SK-N-MC (cell line): Measurements from ENCODE around the gene ATG13.
"Not testable (repeated sequence)": the region's sequence is repeated elsewhere in the genome, so short reads cannot be mapped to it uniquely, and the experiment has no call there.

Experiments used
- DNase-seq: peaks from one replicate; pipeline ENCODE4 v3.0.0-alpha.2; 2011; ENCODE audit warnings: low read depth, low spot score
- H3K27ac ChIP-seq: fragments of 200-600 bp; sonication (generic); 2 replicates; pipeline ENCODE4 v1.5.1; 2016; ENCODE audit warnings: mixed run types
- H3K36me3 ChIP-seq: fragments of 200-600 bp; sonication (generic); 2 replicates; pipeline ENCODE4 v1.6.1; 2017; ENCODE audit warnings: antibody characterized with exemption, low read length, mixed read lengths; ENCODE audit not compliant: insufficient read depth
- H3K4me3 ChIP-seq: fragments of 200-600 bp; sonication (generic); 2 replicates; pipeline ENCODE4 v1.5.1; 2016
- H3K9ac ChIP-seq: fragments of 200-600 bp; sonication (generic); 2 replicates; pipeline ENCODE4 v1.8.0; 2017; ENCODE audit warnings: mixed run types, mixed read lengths; ENCODE audit not compliant: insufficient read length
- H3K9me3 ChIP-seq: fragments of 200-600 bp; sonication (generic); 2 replicates; pipeline ENCODE4 v1.6.1; 2017; ENCODE audit warnings: low read depth, mild to moderate bottlenecking, antibody characterized with exemption, low read length, moderate library complexity, mixed read lengths
- EZH2 ChIP-seq: fragments of 200-600 bp; sonication (generic); IDR thresholded peaks from one replicate; pipeline ENCODE4 v1.6.1; 2017; ENCODE audit warnings: antibody characterized with exemption
- FOXP2 ChIP-seq: optimal IDR thresholded peaks from 2 replicates; pipeline ENCODE3; 2011; ENCODE audit warnings: mild to moderate bottlenecking, moderate library complexity; ENCODE audit not compliant: insufficient read depth; ENCODE audit errors: extremely low read length, control extremely low read depth
- POLR2AphosphoS5 ChIP-seq: IDR thresholded peaks from 2 replicates; pipeline ENCODE4 v1.6.1; 2012; ENCODE audit warnings: mild to moderate bottlenecking, low read depth, low read length, borderline replicate concordance

Gene ATG13

GRCh38 chr11:46697303-46697702 lies 80.0 kb downstream of the ATG13 start:
- Histone ChIP-seq H3K9ac (no peak overlapping the region), H3K27ac (no peak overlapping the region)

GRCh38 chr11:46697723-46698122 lies 80.4 kb downstream of the ATG13 start:
- H3K27ac ChIP-seq: no peak overlapping the region
- peaks cover 5% of the 10 kb centered on the region; the same call in 1 of the 2 replicates for H3K36me3 ChIP-seq
- DNase-seq: no peak
- H3K4me3 ChIP-seq: no peak overlapping the region
- TF ChIP-seq POLR2AphosphoS5: no peak
- TF ChIP-seq FOXP2: no peak
- no peak for TF ChIP-seq EZH2
- H3K9me3 ChIP-seq: no peaks in the 10 kb centered on the region
- no peak overlapping the region for H3K9ac ChIP-seq

More at GRCh38 chr11:46697303-46697702, 80.0 kb downstream of the ATG13 start:
- TF ChIP-seq POLR2AphosphoS5: no peak
- TF ChIP-seq FOXP2: no peak
- no peak for TF ChIP-seq EZH2
- Histone ChIP-seq H3K9me3 (no peaks in the 10 kb centered on the region), H3K4me3 (no peak overlapping the region), H3K36me3 (peaks cover under 1% of the 10 kb centered on the region; the same call in 1 of the 2 replicates)
- DNase-seq: no peak

DNA sequence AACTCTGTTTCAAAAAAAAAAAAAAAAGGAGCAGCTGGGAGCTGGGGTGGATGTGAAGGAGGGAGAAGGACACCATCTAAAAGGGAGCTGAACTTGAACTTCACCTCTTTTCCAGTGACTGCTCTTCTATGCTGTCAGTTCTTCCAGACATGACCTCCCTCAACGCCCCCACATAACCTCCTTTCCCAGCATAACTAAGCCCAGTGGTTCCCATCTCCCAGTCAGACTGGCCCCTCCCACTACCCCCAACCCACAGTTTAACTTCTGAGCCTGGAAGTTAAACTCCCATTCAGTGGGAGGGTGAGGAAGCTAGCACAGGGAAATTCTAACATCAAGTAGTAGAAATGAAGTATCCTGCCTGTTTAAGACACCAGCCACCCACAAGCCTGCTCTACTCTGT lies 81.2 kb downstream of the ATG13 start:
- Histone ChIP-seq H3K9me3 (no peaks in the 10 kb centered on the region), H3K9ac (peak overlapping the region; percentile 45), H3K36me3 (peaks cover 14% of the 10 kb centered on the region; the same call in 1 of the 2 replicates), H3K4me3 (no peak overlapping the region), H3K27ac (no peak overlapping the region)
- no peak for TF ChIP-seq FOXP2
- TF ChIP-seq EZH2: no peak
- TF ChIP-seq POLR2AphosphoS5: no peak
- DNase-seq: no peak

DNA sequence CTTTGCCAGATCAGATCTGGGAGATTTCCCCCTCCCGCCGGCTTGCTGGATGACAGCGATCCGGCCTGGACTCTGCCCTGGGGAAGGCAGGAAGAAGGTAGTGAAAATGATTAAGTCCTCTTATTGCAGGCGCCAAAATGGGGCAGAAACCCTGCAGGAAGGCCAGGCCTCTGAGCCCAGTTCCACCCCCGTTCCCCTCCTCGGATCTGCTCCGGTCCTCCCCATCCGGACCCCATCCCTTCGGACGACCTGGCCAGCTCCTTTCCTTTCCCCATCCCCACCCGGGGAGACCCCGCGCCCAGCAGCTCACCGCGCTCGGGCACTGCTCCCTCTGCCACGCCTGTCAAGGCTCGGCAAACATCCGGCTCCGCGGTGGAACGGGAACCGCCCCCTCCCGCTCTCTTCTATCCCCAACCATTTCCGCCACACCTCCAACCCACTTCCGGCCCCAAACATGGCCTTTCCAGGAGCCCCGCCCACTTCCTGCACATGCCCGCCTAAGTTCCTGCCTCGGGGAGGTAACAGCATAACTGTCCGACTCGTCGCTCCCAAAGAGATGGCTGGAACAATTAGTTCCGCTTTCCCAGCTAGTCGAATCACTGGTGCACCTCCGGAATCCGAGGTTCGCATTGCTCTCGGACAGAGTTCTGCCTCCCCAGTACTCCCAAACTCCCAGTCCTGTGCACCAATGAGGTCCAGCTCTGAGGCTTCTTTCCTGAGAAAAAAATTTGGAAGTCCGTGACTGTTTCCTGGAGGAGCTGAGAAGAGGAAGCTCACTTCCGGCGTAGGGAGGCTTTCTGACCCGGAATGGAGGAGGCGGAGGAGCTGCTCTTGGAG lies 83.1 kb downstream of the ATG13 start, which contains the start of the genes ARHGAP1 and ZNF408:
Gene ARHGAP1 (minus strand): TSS at position 379 of the 837 bp plus-strand sequence. CDS start 4,512 bp downstream, outside the sequence.
Gene ZNF408 (plus strand): TSS at position 791 of the 837 bp plus-strand sequence. CDS start 17 bp downstream, at position 808.
- TF ChIP-seq POLR2AphosphoS5 (peak; percentile 78), EZH2 (no peak)
- Histone ChIP-seq H3K4me3 (peak within 1 kb of the TSS; percentile 100), H3K27ac (peak within 1 kb of the TSS; percentile 100), H3K9ac (peak within 1 kb of the TSS; percentile 99), H3K36me3 (peaks cover 32% of the 10 kb centered on the region; the same call in 1 of the 2 replicates), H3K9me3 (no peaks in the 10 kb centered on the region)
- DNase-seq: peak; percentile 94

GRCh38 chr11:46701078-46701654 lies 83.8 kb downstream of the ATG13 start:
- Histone ChIP-seq H3K9me3 (no peaks in the 10 kb centered on the region), H3K4me3 (peak overlapping the region; percentile 100), H3K36me3 (peaks cover 37% of the 10 kb centered on the region; the same call in 1 of the 2 replicates), H3K27ac (peak overlapping the region; percentile 100), H3K9ac (peak overlapping the region; percentile 99)
- TF ChIP-seq EZH2 (no peak), POLR2AphosphoS5 (peak; percentile 45; the same call in 1 of the 2 replicates), FOXP2 (no peak)
- DNase-seq: no peak

DNA sequence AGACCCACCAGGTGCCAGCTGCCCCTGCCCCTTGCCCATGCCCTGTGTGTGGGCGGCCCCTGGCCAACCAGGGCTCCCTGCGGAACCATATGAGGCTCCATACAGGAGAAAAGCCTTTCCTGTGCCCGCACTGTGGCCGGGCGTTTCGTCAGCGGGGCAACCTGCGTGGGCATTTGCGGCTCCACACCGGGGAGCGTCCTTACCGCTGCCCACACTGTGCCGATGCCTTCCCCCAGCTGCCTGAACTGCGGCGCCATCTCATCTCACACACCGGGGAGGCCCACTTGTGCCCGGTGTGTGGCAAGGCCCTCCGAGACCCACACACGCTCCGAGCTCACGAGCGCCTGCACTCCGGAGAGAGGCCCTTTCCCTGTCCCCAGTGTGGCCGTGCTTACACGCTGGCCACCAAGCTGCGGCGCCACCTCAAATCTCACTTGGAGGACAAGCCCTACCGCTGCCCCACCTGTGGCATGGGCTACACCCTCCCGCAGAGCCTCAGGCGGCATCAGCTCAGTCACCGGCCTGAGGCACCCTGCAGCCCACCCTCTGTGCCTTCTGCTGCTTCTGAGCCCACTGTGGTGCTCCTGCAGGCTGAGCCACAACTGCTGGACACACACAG lies 87.8 kb downstream of the ATG13 start:
- Histone ChIP-seq H3K27ac (no peak overlapping the region), H3K4me3 (no peak overlapping the region), H3K9ac (no peak overlapping the region), H3K36me3 (peaks cover 37% of the 10 kb centered on the region; the same call in 1 of the 2 replicates), H3K9me3 (no peaks in the 10 kb centered on the region)
- no peak for TF ChIP-seq POLR2AphosphoS5
- TF ChIP-seq EZH2: no peak
- TF ChIP-seq FOXP2: no peak
- no peak for DNase-seq

DNA sequence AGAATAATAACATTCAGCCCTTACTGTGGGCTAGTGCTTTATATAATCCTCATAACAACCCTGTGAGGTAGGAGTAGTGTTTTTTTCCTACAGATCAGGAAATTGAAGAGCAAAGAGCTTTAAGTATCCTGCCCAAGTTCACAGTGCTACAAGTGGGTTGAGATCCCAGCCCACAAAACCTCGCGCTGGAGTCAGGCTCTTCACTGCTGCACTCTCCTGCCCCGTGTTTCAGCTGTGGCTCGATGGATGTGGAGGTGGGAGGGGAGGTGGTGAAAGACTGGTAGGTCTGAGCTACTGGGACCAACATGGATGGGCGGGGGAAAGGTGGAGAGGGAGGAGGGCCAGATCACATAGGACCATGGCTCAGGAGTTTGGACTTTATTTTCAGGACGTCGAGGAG lies 89.5 kb downstream of the ATG13 start:
- no peaks in the 10 kb centered on the region for H3K9me3 ChIP-seq
- no peak overlapping the region for H3K4me3 ChIP-seq
- H3K9ac ChIP-seq: no peak overlapping the region
- peaks cover 37% of the 10 kb centered on the region; the same call in 1 of the 2 replicates for H3K36me3 ChIP-seq
- TF ChIP-seq FOXP2: no peak
- no peak for TF ChIP-seq EZH2
- no peak for TF ChIP-seq POLR2AphosphoS5
- DNase-seq: no peak
- no peak overlapping the region for H3K27ac ChIP-seq

DNA sequence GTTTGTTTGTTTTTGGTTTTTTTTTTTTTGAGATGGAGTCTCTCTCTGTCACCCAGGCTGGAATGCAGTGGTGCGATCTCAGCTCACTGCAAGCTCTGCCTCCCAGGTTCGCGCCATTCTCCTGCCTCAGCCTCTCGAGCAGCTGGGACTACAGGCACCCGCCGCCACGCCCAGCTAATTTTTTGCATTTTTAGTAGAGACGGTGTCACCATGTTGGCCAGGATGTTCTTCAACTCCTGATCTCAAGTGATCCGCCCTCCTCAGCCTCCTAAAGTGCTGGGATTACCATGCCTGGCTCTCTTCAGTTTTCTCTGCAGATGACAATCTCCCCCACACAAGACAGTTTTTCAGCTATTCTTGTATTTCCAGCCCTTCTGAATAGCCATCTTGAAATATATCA lies 92.0 kb downstream of the ATG13 start:
- H3K9ac ChIP-seq, H3K27ac ChIP-seq, H3K9me3 ChIP-seq, H3K4me3 ChIP-seq, DNase-seq: not testable (repeated sequence)
- H3K36me3 ChIP-seq: peaks cover 16% of the 10 kb centered on the region; the same call in 1 of the 2 replicates
